ENCODE data around the gene KYNU.

DNA sequence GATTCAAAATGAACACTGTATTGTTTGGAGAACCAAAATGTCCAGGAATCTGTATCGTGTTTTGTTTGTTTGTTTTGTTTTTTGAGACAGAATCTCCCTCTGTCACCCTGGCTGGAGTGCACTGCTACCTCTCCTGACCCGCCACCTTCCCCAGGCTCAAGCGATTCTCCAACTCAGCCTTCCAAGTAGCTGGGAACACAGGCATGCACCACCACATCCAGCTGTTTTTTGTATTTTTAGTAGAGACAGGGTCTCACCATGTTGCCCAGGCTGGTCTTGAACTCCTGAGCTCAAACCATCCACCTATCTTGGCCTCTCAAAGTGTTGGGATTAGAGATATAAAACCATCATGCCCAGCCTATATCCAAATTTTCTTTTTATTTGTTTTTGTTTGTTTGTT, 74.6 kb downstream of the KYNU start:
- TF ChIP-seq, protein P1, sequence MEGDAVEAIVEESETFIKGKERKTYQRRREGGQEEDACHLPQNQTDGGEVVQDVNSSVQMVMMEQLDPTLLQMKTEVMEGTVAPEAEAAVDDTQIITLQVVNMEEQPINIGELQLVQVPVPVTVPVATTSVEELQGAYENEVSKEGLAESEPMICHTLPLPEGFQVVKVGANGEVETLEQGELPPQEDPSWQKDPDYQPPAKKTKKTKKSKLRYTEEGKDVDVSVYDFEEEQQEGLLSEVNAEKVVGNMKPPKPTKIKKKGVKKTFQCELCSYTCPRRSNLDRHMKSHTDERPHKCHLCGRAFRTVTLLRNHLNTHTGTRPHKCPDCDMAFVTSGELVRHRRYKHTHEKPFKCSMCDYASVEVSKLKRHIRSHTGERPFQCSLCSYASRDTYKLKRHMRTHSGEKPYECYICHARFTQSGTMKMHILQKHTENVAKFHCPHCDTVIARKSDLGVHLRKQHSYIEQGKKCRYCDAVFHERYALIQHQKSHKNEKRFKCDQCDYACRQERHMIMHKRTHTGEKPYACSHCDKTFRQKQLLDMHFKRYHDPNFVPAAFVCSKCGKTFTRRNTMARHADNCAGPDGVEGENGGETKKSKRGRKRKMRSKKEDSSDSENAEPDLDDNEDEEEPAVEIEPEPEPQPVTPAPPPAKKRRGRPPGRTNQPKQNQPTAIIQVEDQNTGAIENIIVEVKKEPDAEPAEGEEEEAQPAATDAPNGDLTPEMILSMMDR (IDR thresholded peaks at IDR 0.05; ENCODE audit: low read depth, low read length, poor library complexity, severe bottlenecking): no peak
- no peak for TF ChIP-seq EZH2phosphoT487 (IDR thresholded peaks at IDR 0.05; ENCODE audit: borderline replicate concordance, low read length)
